Smooth muscle cell (in vitro differentiated cells): ENCODE results near the gene PPP4R4. TPM values are rescaled to one million over a fixed set of nuclear protein-coding genes. Genes with fewer than 3 reads are reported as not detected.
"Not testable (repeated sequence)": the region's sequence is repeated elsewhere in the genome, so short reads cannot be mapped to it uniquely, and the experiment has no call there.

Experiments
- DNase-seq: peaks from one replicate; lab custom pipeline; 2025; ENCODE audit not compliant: unreplicated experiment; lab: John Stamatoyannopoulos, UW
- H2AFZ ChIP-seq: fragments of 200-600 bp; sonication (generic); 2 replicates; pipeline ENCODE4 v1.6.0; 2016; ENCODE audit warnings: antibody characterized with exemption, low read depth, mild to moderate bottlenecking
- H3F3A ChIP-seq: fragments of 200-600 bp; sonication (generic); 2 replicates; pipeline ENCODE4 v1.6.0; 2017; ENCODE audit warnings: antibody characterized with exemption, low read depth
- H3K27ac ChIP-seq: fragments of 200-600 bp; sonication (generic); 2 replicates; pipeline ENCODE4 v1.5.1; 2016; ENCODE audit warnings: low read depth, mild to moderate bottlenecking
- H3K27me3 ChIP-seq: fragments of 200-600 bp; sonication (generic); 2 replicates; pipeline ENCODE4 v1.6.1; 2016; ENCODE audit warnings: low read depth, mild to moderate bottlenecking
- H3K36me3 ChIP-seq: fragments of 200-600 bp; sonication (generic); 2 replicates; pipeline ENCODE4 v1.5.1; 2016; ENCODE audit warnings: low read depth
- H3K4me1 ChIP-seq: fragments of 200-600 bp; sonication (generic); 2 replicates; pipeline ENCODE4 v1.5.1; 2016; ENCODE audit warnings: low read depth
- H3K4me2 ChIP-seq: fragments of 200-600 bp; sonication (generic); 2 replicates; pipeline ENCODE4 v1.6.0; 2016; ENCODE audit warnings: mild to moderate bottlenecking
- H3K4me3 ChIP-seq: fragments of 200-600 bp; sonication (generic); 2 replicates; pipeline ENCODE4 v1.5.1; 2016; ENCODE audit warnings: mild to moderate bottlenecking
- H3K79me2 ChIP-seq: fragments of 200-600 bp; sonication (generic); 2 replicates; pipeline ENCODE4 v1.6.0; 2016; ENCODE audit warnings: low read depth, mild to moderate bottlenecking
- H3K9ac ChIP-seq: fragments of 200-600 bp; sonication (generic); 2 replicates; pipeline ENCODE4 v1.6.0; 2016; ENCODE audit warnings: low read depth
- H3K9me3 ChIP-seq: fragments of 200-600 bp; sonication (generic); replicated peaks from 2 replicates; pipeline ENCODE4 v1.5.1; 2016; ENCODE audit warnings: low read depth
- H4K20me1 ChIP-seq: fragments of 200-600 bp; sonication (generic); 2 replicates; pipeline ENCODE4 v1.6.0; 2016; ENCODE audit warnings: low read depth
- WGBS: methylation state at CpG from one replicate; pipeline ENCODE4 v1.1.7; 2016; ENCODE audit warnings: low lambda C conversion rate; 5-methylcytosine and 5-hydroxymethylcytosine counted together
- polyA plus RNA-seq: library from polyadenylated mRNA; unstranded; fragments of >200 nt; fragmentation: Nextera tagmentation; extraction: Ambion mirVana; gene quantifications from 2 replicates; pipeline ENCODE4 v1.2.1, GENCODE V29; 2016
- total RNA-seq: library from RNA; depleted of rRNA; stranded (reverse); fragments of >200 nt; gene quantifications from 2 replicates; pipeline ENCODE4 v1.2.3, GENCODE V29; 2014
- TF ChIP-seq, protein P1 (sequence below): fragments of 200-600 bp; sonication (generic); IDR thresholded peaks from 2 replicates; pipeline ENCODE4 v1.5.1; 2017; ENCODE audit warnings: borderline replicate concordance, mild to moderate bottlenecking, antibody characterized with exemption; ENCODE audit not compliant: insufficient read depth, poor library complexity, severe bottlenecking

The PPP4R4 gene
- total and polyA plus RNA-seq, 2 experiments from 2014 or later = 0.27 TPM

- DNase-seq = no peak
- no peaks in the 10 kb centered on the region for H3K79me2 ChIP-seq
- H3K4me1 ChIP-seq = no peaks in the 10 kb centered on the region
- H3K9ac ChIP-seq = no peak overlapping the region
- 76% methylated on average over 2 of the region's 2 CpGs for WGBS
- H3F3A ChIP-seq = no peaks in the 10 kb centered on the region
- no peak overlapping the region for H3K27ac ChIP-seq
- H2AFZ ChIP-seq = no peak overlapping the region
- H3K4me3 ChIP-seq = no peak overlapping the region
- no peaks in the 10 kb centered on the region for H3K9me3 ChIP-seq
- TF ChIP-seq, protein P1, sequence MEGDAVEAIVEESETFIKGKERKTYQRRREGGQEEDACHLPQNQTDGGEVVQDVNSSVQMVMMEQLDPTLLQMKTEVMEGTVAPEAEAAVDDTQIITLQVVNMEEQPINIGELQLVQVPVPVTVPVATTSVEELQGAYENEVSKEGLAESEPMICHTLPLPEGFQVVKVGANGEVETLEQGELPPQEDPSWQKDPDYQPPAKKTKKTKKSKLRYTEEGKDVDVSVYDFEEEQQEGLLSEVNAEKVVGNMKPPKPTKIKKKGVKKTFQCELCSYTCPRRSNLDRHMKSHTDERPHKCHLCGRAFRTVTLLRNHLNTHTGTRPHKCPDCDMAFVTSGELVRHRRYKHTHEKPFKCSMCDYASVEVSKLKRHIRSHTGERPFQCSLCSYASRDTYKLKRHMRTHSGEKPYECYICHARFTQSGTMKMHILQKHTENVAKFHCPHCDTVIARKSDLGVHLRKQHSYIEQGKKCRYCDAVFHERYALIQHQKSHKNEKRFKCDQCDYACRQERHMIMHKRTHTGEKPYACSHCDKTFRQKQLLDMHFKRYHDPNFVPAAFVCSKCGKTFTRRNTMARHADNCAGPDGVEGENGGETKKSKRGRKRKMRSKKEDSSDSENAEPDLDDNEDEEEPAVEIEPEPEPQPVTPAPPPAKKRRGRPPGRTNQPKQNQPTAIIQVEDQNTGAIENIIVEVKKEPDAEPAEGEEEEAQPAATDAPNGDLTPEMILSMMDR = no peak
- H3K36me3 ChIP-seq = no peaks in the 10 kb centered on the region
- no peak overlapping the region for H3K4me2 ChIP-seq
- no peaks in the 10 kb centered on the region for H4K20me1 ChIP-seq
- H3K27me3 ChIP-seq = no peaks in the 10 kb centered on the region
These were observed 43.0 kb downstream of the PPP4R4 start for GRCh38 chr14:94217116-94217515.

DNA sequence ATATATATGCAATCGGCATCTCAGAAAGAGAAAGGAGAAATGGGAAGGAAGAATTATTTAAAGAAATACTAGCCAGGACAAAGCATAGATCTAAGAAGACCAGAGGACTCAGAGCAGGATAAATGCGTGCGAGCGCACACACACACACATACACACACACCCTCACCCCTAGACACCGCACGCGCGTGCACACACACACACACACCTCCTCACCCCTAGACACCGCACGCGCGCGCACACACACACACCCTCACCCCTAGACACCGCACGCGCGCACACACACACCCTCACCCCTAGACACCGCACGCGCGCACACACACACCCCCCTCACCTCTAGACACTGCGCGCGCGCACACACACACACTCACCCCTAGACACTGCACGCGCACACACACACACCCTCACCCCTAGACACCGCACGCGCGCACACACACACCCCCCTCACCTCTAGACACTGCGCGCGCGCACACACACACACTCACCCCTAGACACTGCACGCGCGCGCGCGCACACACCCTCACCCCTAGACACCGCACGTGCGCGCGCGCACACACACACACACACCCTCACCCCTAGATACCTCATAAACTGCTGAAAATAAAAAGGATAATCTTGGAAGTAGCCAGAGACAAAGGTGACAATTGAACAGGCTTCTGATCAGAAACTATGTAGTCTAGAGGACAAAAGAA lies 44.2 kb downstream of the PPP4R4 start:
- DNase-seq, H3K4me1 ChIP-seq, H3K9ac ChIP-seq, H3K27me3 ChIP-seq, H4K20me1 ChIP-seq, H3K4me2 ChIP-seq, H3K36me3 ChIP-seq, H3K27ac ChIP-seq, H3K4me3 ChIP-seq, H3F3A ChIP-seq, H3K9me3 ChIP-seq, H2AFZ ChIP-seq, H3K79me2 ChIP-seq: not testable (repeated sequence)
- over 99% methylated on average over 29 of the region's 47 CpGs for WGBS

DNA sequence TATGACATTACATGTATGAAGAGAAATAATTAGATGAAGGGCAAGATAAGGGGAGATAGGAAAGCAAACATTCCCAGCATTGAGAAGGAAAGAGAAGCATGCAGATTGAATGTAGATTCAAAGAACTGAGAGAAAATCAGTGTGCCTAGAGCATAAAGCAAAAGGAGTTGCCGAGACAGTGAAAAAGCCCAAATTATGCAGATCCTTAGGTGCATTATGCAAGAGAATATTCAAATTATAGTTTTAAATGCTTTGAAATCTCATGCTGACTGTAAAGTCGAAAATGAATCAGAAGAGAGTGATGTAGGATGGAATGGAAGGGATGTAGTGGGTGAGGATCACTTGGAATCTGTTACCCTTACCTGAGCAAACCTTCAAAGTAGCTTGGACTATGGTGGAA lies 49.9 kb downstream of the PPP4R4 start:
- no peaks in the 10 kb centered on the region for H3F3A ChIP-seq
- no peak for DNase-seq
- no peaks in the 10 kb centered on the region for H3K9me3 ChIP-seq
- no peak overlapping the region for H3K4me3 ChIP-seq
- H3K9ac ChIP-seq = no peak overlapping the region
- TF ChIP-seq, protein P1 = no peak
- no peak overlapping the region for H3K4me2 ChIP-seq
- H4K20me1 ChIP-seq = no peaks in the 10 kb centered on the region
- H3K27ac ChIP-seq = no peak overlapping the region
- no peaks in the 10 kb centered on the region for H3K79me2 ChIP-seq
- no peak overlapping the region for H2AFZ ChIP-seq
- no peaks in the 10 kb centered on the region for H3K36me3 ChIP-seq
- no peaks in the 10 kb centered on the region for H3K4me1 ChIP-seq
- WGBS = 81% methylated on average over 2 of the region's 2 CpGs
- H3K27me3 ChIP-seq = no peaks in the 10 kb centered on the region

DNA sequence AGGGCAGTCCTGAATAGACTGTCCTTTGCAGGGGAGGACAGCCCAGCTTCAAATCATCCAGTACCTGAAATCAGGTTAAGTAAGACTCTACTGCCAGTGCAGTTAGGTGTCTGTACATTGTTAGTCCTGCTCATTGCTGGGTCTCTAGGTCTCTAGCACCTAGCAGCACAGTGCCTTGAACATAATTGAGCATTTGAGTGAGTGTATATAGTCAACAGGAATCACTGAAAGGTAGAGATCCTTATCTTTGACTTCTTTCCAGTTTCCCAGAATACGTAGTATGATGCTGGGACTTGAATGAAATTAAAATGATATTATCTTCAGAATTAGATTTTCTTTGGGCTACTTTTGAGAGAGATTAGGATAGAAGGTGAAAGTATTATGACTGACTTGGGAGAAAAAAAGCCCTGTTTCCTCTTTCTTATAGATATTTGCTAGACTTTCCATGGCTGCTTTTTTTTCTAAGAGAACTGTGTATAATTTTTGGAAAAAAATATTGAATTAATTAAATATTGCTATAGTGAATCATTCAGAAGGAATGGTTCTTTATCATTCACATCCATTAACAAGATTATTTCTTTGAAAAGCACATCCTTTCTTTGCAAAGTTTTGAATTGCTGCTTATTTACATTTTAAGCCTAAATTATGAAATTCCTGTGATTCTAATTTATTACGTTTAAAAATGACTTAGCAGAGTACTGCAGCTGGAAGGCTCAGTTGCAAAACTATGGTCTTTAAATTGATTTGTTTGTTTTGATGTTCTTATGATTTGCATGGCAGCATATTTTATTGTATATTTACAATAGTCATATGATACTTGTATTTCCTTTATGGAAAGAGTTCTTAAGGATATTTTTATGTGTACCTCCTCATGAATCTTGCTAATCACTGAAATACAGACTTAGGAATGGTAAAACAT lies 51.6 kb downstream of the PPP4R4 start:
- H3K27me3 ChIP-seq = no peaks in the 10 kb centered on the region
- H2AFZ ChIP-seq = no peak overlapping the region
- no peaks in the 10 kb centered on the region for H3K79me2 ChIP-seq
- no peaks in the 10 kb centered on the region for H3K36me3 ChIP-seq
- H3K9ac ChIP-seq = no peak overlapping the region
- no peak overlapping the region for H3K4me2 ChIP-seq
- 84% methylated on average over 2 of the region's 2 CpGs for WGBS
- no peaks in the 10 kb centered on the region for H4K20me1 ChIP-seq
- no peak for DNase-seq
- H3K4me3 ChIP-seq = no peak overlapping the region
- no peaks in the 10 kb centered on the region for H3K4me1 ChIP-seq
- no peaks in the 10 kb centered on the region for H3K9me3 ChIP-seq
- H3F3A ChIP-seq = no peaks in the 10 kb centered on the region
- H3K27ac ChIP-seq = no peak overlapping the region
- TF ChIP-seq, protein P1 = no peak
